Activated CD8-positive, alpha-beta memory T cell treated with anti-CD3 and anti-CD28 coated beads, Interleukin-2, amount 10 ng/mL, durations not matched to agents 7 days and 5 days (primary cell): ENCODE data around the gene NOTO. TPM values are rescaled to one million over a fixed set of nuclear protein-coding genes. Genes with fewer than 3 reads are reported as not detected.

Experiments used
- ATAC-seq: fragments of 150-1000 bp; cut with Tn5 transposase; one replicate; pipeline ENCODE4 v1.10.0; 2021; ENCODE audit warnings: moderate library complexity
- CTCF ChIA-PET: fragments of 350-600 bp; sonication (Branson Sonifier 250); formaldehyde crosslinking; loops from one replicate; lab custom pipeline; 2021; ENCODE audit warnings: antibody characterized with exemption; lab: Charles Lee
- DNase-seq: peaks from one replicate; pipeline ENCODE4 v3.0.0-alpha.2; 2020
- H3K27ac Mint-ChIP-seq: one replicate; pipeline ENCODE4 v1.8.0; 2021; ENCODE audit warnings: mild to moderate bottlenecking, mixed read lengths
- H3K27me3 Mint-ChIP-seq: one replicate; pipeline ENCODE4 v1.8.0; 2021; ENCODE audit warnings: mixed read lengths
- H3K36me3 Mint-ChIP-seq: one replicate; pipeline ENCODE4 v1.8.0; 2021; ENCODE audit warnings: mild to moderate bottlenecking, mixed read lengths
- H3K4me1 Mint-ChIP-seq: one replicate; pipeline ENCODE4 v1.8.0; 2021; ENCODE audit warnings: mixed read lengths
- H3K4me3 Mint-ChIP-seq: one replicate; pipeline ENCODE4 v1.8.0; 2021; ENCODE audit warnings: mild to moderate bottlenecking, moderate library complexity, mixed read lengths
- H3K9me3 Mint-ChIP-seq: one replicate; pipeline ENCODE4 v1.8.0; 2022; ENCODE audit warnings: low read depth, mixed read lengths
- total RNA-seq, 2 experiments: library from RNA; stranded (reverse); gene quantifications; one replicate each; pipeline ENCODE4 v1.2.3, GENCODE V29; 2021

The NOTO gene
- total RNA-seq, 2 experiments from 2014 or later = not detected

GRCh38 chr2:73227086-73227485, 24.7 kb downstream of the NOTO start:
- no peak overlapping the region for H3K4me3 Mint-ChIP-seq
- CTCF ChIA-PET = no interaction called here
- no peak overlapping the region for H3K27ac Mint-ChIP-seq
- DNase-seq (no peak), ATAC-seq (no peak)
- H3K27me3 Mint-ChIP-seq = no peaks in the 10 kb centered on the region
- peaks cover 19% of the 10 kb centered on the region for H3K4me1 Mint-ChIP-seq
- no peaks in the 10 kb centered on the region for H3K9me3 Mint-ChIP-seq
- H3K36me3 Mint-ChIP-seq = no peaks in the 10 kb centered on the region

DNA sequence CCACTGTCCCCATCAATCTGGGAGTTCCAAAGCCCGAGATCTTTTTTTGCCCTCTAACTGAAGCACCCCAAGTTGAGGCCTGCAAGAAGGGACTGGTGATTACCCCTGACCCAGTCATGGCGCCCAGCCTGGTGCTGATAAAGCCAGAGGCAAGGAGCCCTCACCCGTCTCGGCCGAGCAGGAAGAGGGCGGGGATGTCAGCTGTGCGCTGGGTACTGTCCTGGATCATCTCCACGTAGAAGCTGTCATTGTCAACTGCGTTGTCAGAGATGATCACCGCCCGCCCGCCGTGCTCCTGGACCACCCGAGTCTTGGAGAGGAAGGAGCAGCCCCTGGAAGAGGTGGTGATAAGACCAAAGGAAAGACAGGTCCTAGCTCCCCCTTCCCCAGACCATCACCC, 26.3 kb downstream of the NOTO start:
- Mint-ChIP-seq H3K36me3 (peaks cover 2% of the 10 kb centered on the region), H3K27me3 (no peaks in the 10 kb centered on the region), H3K9me3 (no peaks in the 10 kb centered on the region), H3K4me1 (peaks cover 25% of the 10 kb centered on the region), H3K27ac (no peak overlapping the region), H3K4me3 (no peak overlapping the region)
- CTCF ChIA-PET = interaction anchor here (1.0 to 1.5 kb wide), 2 partner anchors 10 to 12 kb away, joined by 4 read pairs; no protein-coding TSS in a partner anchor
- ATAC-seq (no peak), DNase-seq (no peak)

DNA sequence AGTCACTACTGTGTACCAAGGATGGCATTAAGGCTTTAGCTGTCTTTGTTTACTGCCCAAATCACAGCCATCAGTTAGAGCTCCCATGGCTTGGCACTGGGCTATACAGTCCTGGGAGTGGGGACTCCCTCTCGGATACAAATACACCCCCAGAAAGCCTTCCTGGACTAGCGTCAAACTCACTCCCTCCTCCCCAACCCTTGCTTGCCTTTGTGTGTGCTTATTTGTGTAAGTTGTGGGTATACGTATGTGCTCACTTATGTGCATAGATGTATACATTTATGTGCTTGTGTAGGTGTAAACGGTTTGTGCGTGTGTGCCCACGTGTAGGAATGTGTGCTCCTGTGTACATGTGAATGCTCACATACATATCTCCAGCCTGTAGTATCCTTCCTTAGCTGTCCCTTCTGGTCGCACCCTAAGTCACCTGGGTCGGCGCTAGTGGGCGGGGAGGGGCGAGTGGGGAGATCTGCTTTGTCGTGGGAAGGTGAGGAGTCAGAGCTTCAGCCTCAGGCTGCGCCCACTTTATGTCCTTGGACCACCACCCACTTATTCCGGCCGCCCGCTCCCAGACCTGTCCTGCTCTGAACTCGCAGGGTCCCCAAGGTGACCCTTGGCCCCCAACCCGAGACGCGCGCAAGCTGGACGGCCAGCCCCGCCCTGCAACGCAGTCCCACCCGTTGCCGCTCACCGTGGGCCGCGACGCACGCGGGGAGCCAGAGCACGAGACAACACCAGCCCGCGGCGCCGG, 30.2 kb downstream of the NOTO start:
- H3K9me3 Mint-ChIP-seq = no peaks in the 10 kb centered on the region
- peaks cover 8% of the 10 kb centered on the region for H3K36me3 Mint-ChIP-seq
- ATAC-seq (peak; percentile 2), DNase-seq (peak; percentile 67)
- H3K27ac Mint-ChIP-seq = peak overlapping the region; percentile 89
- CTCF ChIA-PET = interaction anchor here (1.2 to 7.2 kb wide), 7 partner anchors 10 to 58 kb away, joined by 3 to 56 read pairs (median 5); partner anchors contain the start of genes EGR4, FBXO41 and SMYD5
- peak overlapping the region; percentile 88 for H3K4me3 Mint-ChIP-seq
- no peaks in the 10 kb centered on the region for H3K27me3 Mint-ChIP-seq
- H3K4me1 Mint-ChIP-seq = peaks cover 30% of the 10 kb centered on the region

DNA sequence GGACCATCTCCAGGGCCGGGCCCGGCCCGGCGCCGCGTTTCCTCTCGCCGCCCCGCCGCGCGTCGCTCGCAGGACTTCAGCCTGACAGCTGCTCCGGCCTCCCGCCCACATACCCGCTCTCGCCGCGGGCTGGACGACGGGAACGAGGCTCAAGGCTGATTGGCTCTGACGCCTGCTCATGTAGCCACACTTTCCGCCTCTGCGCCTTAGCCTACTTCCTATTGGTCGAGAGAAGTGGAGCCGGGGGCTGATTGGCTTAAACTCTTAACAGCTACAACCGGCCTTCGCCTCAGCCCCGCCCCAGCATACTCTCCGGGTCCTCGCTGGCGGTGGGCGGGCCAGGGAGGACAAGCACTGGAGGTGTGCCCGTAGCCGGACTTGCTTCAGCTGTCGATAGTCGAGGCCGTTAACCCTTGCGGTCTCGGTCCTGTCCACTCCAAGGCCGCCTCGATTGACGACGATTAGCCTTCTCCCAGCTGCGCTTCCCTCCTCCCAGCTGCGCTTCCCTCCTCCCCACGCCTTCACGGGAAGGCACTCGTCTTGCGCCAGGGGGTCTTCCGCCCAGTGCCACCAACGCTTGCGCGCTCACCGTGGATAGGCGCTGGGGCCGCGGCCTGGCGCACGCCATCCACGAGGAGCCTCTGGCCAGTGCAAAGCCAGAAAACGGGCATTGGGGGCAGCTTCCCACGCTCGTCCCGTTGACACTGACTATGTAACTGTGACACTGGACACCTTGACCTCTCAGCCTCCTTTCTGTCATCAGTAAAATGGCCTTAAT, 31.0 kb downstream of the NOTO start, which contains the start of gene PRADC1:
TSS of gene PRADC1 (minus strand) at position 86 of the 778 bp plus-strand sequence. CDS start at position 7, 79 bp downstream.
- H3K27ac Mint-ChIP-seq = peak within 1 kb of the TSS; percentile 89
- H3K4me1 Mint-ChIP-seq = peaks cover 34% of the 10 kb centered on the region
- no peaks in the 10 kb centered on the region for H3K27me3 Mint-ChIP-seq
- peaks cover 11% of the 10 kb centered on the region for H3K36me3 Mint-ChIP-seq
- DNase-seq (peak; percentile 99), ATAC-seq (peak; percentile 91)
- CTCF ChIA-PET = interaction anchor here (0.8 to 7.2 kb wide), 10 partner anchors 10 to 887 kb away, joined by 3 to 56 read pairs (median 4); partner anchors contain the start of genes EGR4, FBXO41 and SMYD5
- H3K9me3 Mint-ChIP-seq = no peaks in the 10 kb centered on the region
- peak within 1 kb of the TSS; percentile 88 for H3K4me3 Mint-ChIP-seq

DNA sequence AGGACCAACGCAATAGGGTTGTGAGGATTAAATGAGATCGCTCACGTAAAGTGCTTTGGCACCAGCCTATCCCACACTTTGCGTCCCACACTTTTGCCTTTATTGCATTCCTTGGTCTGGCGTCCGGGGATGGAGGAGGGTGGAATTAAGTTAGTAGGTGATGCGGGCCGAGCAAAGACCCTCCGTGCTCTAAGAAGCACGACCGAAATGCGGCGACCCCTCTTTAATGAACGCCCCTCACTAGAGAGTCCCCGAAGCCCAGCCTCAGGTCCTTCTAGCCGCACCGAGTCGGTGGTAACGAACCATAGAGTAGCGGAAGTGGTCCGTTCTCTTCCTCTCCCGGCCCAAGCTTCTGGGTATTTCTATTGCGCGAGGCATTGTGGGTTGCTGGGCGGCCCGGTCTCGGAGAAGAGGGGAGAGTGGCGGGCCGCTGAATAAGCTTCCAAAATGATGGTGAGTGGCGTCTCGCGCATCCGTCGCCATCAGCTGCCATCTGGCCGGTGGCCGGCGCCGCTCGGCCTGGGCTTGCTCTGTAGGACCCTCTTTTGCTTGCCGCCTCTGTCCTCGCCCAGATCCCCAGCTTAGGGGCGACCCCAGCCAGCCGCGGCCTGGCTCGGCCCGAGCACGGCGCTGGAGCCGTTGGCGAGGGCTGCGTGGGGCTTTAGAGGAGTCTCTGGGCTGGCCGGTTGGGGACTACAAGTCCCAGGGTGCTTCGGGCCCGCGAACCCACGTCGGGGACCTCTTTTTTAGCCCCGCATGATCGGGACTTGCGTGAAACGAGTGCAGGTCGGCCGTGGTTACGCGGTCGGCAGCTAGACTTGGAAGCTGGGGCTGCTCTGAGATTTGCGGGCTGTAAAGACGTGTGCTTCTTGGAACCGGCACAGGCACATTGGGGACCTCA, 31.8 kb downstream of the NOTO start, which contains the start of gene CCT7:
TSS of gene CCT7 (plus strand) at position 377 of the 901 bp plus-strand sequence. CDS start at position 448, 71 bp downstream.
- DNase-seq = peak; percentile 94
- CTCF ChIA-PET = interaction anchor here (0.8 to 7.2 kb wide), 11 partner anchors 10 to 886 kb away, joined by 3 to 56 read pairs (median 4); partner anchors contain the start of genes EGR4, FBXO41 and SMYD5
- H3K27me3 Mint-ChIP-seq = no peaks in the 10 kb centered on the region
- peaks cover 11% of the 10 kb centered on the region for H3K36me3 Mint-ChIP-seq
- peak within 1 kb of the TSS; percentile 89 for H3K27ac Mint-ChIP-seq
- peaks cover 43% of the 10 kb centered on the region for H3K4me1 Mint-ChIP-seq
- H3K4me3 Mint-ChIP-seq = peak within 1 kb of the TSS; percentile 88
- no peaks in the 10 kb centered on the region for H3K9me3 Mint-ChIP-seq
- ATAC-seq = peak; percentile 69

DNA sequence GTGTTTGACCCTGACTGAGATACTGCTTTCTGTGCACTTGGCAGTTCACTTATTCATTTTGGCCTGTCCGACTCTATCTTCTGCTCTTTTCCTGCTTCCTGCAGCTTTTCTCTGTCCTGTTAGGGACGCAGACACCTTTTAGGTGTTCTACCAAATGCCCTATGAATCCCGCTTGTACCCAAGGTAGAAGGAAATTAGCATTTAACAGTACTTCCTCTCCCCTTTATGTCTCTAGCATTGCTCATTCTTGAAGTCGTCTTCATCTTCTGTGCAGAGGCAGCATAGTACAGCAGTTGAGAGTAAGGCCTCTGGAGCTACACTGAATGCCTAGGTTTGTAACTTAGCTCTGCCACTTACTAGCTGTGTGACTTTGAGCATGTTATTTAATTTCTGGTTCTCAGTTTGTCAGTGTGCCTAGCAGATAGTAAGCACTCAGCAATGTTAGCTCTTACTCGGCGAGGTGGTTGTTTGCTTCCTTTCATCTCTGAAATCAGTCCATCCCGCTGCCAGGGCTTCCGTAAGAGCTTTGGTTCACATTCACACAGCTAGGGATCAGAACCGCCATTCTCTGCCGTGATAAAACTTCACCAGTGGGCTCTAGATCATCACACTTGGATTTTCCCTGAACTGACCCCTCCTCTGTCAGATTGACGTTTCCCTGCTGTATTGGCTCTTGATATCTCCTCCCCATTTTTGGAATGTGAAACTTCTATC, 33.1 kb downstream of the NOTO start:
- Mint-ChIP-seq H3K4me1 (peaks cover 49% of the 10 kb centered on the region), H3K27me3 (no peaks in the 10 kb centered on the region), H3K4me3 (peak overlapping the region; percentile 88), H3K9me3 (no peaks in the 10 kb centered on the region), H3K27ac (peak overlapping the region; percentile 89), H3K36me3 (peaks cover 13% of the 10 kb centered on the region)
- CTCF ChIA-PET = interaction anchor here (0.9 to 7.2 kb wide), 5 partner anchors 10 to 58 kb away, joined by 3 to 56 read pairs (median 6); partner anchors contain the start of genes EGR4 and SMYD5
- ATAC-seq (no peak), DNase-seq (no peak)

GRCh38 chr2:73237168-73237567, 34.8 kb downstream of the NOTO start:
- Mint-ChIP-seq H3K27me3 (no peaks in the 10 kb centered on the region), H3K4me3 (no peak overlapping the region), H3K4me1 (peaks cover 47% of the 10 kb centered on the region), H3K27ac (peak overlapping the region; percentile 53), H3K9me3 (no peaks in the 10 kb centered on the region), H3K36me3 (peaks cover 17% of the 10 kb centered on the region)
- ATAC-seq (no peak), DNase-seq (no peak)
- CTCF ChIA-PET = interaction anchor here (5.4 to 7.2 kb wide), 2 partner anchors 25 to 54 kb away, joined by 54 to 56 read pairs; partner anchors contain the start of genes EGR4 and SMYD5

DNA sequence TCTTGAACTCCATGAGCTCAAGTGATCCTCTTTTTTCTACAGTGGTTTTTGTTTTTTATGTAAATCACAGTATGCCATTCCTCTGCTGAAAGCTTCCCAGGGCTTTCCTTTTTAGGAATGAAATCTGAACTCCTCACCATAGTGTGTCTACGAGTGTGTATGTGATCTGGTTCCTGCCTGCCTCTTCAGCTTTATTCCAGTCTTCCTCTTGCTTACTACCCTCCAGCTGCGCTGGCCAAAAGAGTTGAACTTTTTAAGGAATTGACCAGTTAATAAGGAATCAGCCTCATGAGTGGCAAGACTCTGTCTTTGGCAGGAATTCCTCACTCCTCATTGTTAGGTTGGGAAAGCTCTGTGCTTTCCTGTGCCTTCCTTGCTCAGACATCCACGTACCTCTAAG, 35.8 kb downstream of the NOTO start:
- Mint-ChIP-seq H3K4me3 (no peak overlapping the region), H3K27me3 (no peaks in the 10 kb centered on the region), H3K9me3 (no peaks in the 10 kb centered on the region), H3K36me3 (peaks cover 22% of the 10 kb centered on the region), H3K27ac (no peak overlapping the region), H3K4me1 (peaks cover 49% of the 10 kb centered on the region)
- DNase-seq (no peak), ATAC-seq (no peak)
- CTCF ChIA-PET = interaction anchor here (1.0 to 7.2 kb wide), 5 partner anchors 26 to 52 kb away, joined by 3 to 54 read pairs (median 5); partner anchors contain the start of genes FBXO41 and SMYD5

DNA sequence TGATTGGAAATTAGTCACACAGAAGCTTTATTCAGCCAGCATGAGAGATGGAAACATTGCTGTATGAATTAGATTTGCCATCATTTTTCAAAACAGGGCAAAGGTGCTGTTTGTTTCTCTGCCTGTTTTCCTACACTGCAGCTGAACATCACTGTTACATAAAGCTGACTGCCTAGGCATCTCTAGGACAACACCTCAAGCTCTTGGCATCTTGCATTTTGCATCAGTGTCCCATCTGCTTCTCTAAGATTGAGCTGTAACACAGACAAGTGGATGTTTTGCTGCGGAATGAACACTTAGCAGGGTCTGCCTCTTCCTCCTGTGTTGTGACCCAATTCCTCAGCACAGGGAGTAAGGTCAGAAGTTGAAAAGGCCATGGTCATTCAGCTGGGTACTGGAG, 36.6 kb downstream of the NOTO start:
- H3K9me3 Mint-ChIP-seq = no peaks in the 10 kb centered on the region
- ATAC-seq (no peak), DNase-seq (no peak)
- H3K27ac Mint-ChIP-seq = peak overlapping the region; percentile 36
- H3K36me3 Mint-ChIP-seq = peaks cover 26% of the 10 kb centered on the region
- H3K4me1 Mint-ChIP-seq = peaks cover 54% of the 10 kb centered on the region
- H3K4me3 Mint-ChIP-seq = no peak overlapping the region
- H3K27me3 Mint-ChIP-seq = no peaks in the 10 kb centered on the region
- CTCF ChIA-PET = interaction anchor here (0.9 to 3.3 kb wide), 5 partner anchors 26 to 82 kb away, joined by 3 to 11 read pairs (median 4); partner anchors contain the start of gene FBXO41

DNA sequence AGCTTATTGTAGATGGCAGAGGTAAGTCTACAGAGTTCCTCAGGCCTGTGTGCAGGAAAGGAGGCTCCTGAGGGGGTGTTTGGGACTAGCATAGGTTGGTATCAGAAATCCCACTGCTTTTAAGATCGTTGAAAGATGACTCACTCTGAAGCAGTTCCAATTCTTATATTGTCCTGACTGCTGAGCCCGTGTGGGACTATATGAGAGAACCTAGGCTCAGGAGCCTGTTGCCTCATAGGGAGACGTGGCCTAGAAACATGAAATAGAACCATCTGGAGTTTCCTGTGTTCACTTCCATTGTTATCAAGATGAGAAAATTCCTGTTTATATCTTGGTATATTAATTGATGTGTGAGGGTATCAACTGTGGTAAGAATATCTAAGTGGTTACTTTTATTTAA, 37.4 kb downstream of the NOTO start:
- H3K27ac Mint-ChIP-seq = no peak overlapping the region
- H3K27me3 Mint-ChIP-seq = no peaks in the 10 kb centered on the region
- no peak overlapping the region for H3K4me3 Mint-ChIP-seq
- peaks cover 61% of the 10 kb centered on the region for H3K4me1 Mint-ChIP-seq
- no peak for DNase-seq
- CTCF ChIA-PET = interaction anchor here (1.5 to 3.3 kb wide), 3 partner anchors 45 to 63 kb away, joined by 4 to 11 read pairs (median 4); partner anchors contain the start of gene FBXO41
- H3K9me3 Mint-ChIP-seq = no peaks in the 10 kb centered on the region
- ATAC-seq = no peak
- peaks cover 29% of the 10 kb centered on the region for H3K36me3 Mint-ChIP-seq

GRCh38 chr2:73243884-73244570, 41.7 kb downstream of the NOTO start:
- Mint-ChIP-seq H3K9me3 (no peaks in the 10 kb centered on the region), H3K4me3 (no peak overlapping the region), H3K27me3 (no peaks in the 10 kb centered on the region), H3K4me1 (peaks cover 34% of the 10 kb centered on the region), H3K36me3 (peaks cover 50% of the 10 kb centered on the region), H3K27ac (peak overlapping the region; percentile 66)
- CTCF ChIA-PET = interaction anchor here (0.7 to 2.1 kb wide), 3 partner anchors 9 to 31 kb away, joined by 3 to 6 read pairs (median 5); partner anchors contain the start of genes CCT7 and PRADC1
- ATAC-seq (no peak), DNase-seq (no peak)
